BE2C (cell line): Measurements from ENCODE around the gene ARHGEF37.

Source experiments
- DNase-seq: peaks from one replicate; pipeline ENCODE4 v3.0.0-alpha.2; 2020
- H3K27me3 ChIP-seq: fragments of 250-450 bp; sonication (Bioruptor Pico); 2 replicates; pipeline ENCODE4 v1.5.1; 2020; ENCODE audit warnings: mild to moderate bottlenecking
- H3K36me3 ChIP-seq: fragments of 250-450 bp; sonication (Bioruptor Pico); 2 replicates; pipeline ENCODE4 v1.5.1; 2020; ENCODE audit warnings: mild to moderate bottlenecking
- H3K4me1 ChIP-seq: fragments of 250-450 bp; sonication (Bioruptor Pico); 2 replicates; pipeline ENCODE4 v1.5.1; 2020
- H3K4me3 ChIP-seq: 2 replicates; pipeline ENCODE4 v1.5.1; 2011; ENCODE audit warnings: low read depth, low read length
- H3K9me3 ChIP-seq: fragments of 250-450 bp; sonication (Bioruptor Pico); 2 replicates; pipeline ENCODE4 v1.5.1; 2020
- CTCF ChIP-seq: IDR thresholded peaks from 2 replicates; pipeline ENCODE4 v1.5.1; 2012; ENCODE audit warnings: mild to moderate bottlenecking, low read depth, low read length

Gene ARHGEF37

GRCh38 chr5:149656576-149657182 lies 75.4 kb downstream of the ARHGEF37 start:
- peak; percentile 65 for DNase-seq
- Histone ChIP-seq H3K36me3 (no peaks in the 10 kb centered on the region), H3K27me3 (no peaks in the 10 kb centered on the region), H3K4me3 (no peak overlapping the region), H3K4me1 (no peaks in the 10 kb centered on the region; the same call in 1 of the 2 replicates), H3K9me3 (no peaks in the 10 kb centered on the region)
- TF ChIP-seq CTCF: peak; percentile 95

- Histone ChIP-seq H3K27me3 (no peaks in the 10 kb centered on the region), H3K9me3 (no peaks in the 10 kb centered on the region), H3K4me1 (no peaks in the 10 kb centered on the region; the same call in 1 of the 2 replicates), H3K36me3 (no peaks in the 10 kb centered on the region), H3K4me3 (no peak overlapping the region)
- TF ChIP-seq CTCF: no peak
- DNase-seq: no peak
These were observed 76.0 kb downstream of the ARHGEF37 start for GRCh38 chr5:149657324-149657723.

GRCh38 chr5:149658299-149658698 lies 77.0 kb downstream of the ARHGEF37 start:
- no peaks in the 10 kb centered on the region for H3K9me3 ChIP-seq
- no peak for TF ChIP-seq CTCF
- H3K36me3 ChIP-seq: no peaks in the 10 kb centered on the region
- H3K4me1 ChIP-seq: no peaks in the 10 kb centered on the region; the same call in 1 of the 2 replicates
- H3K27me3 ChIP-seq: no peaks in the 10 kb centered on the region
- H3K4me3 ChIP-seq: no peak overlapping the region
- DNase-seq: no peak

- TF ChIP-seq CTCF: no peak
- Histone ChIP-seq H3K27me3 (no peaks in the 10 kb centered on the region), H3K4me3 (no peak overlapping the region), H3K36me3 (no peaks in the 10 kb centered on the region), H3K4me1 (peaks cover 4% of the 10 kb centered on the region; the same call in 1 of the 2 replicates), H3K9me3 (peaks cover 2% of the 10 kb centered on the region; the same call in 1 of the 2 replicates)
- DNase-seq: no peak
These were observed 82.8 kb downstream of the ARHGEF37 start for GRCh38 chr5:149664083-149664482.

GRCh38 chr5:149664666-149665415 lies 83.5 kb downstream of the ARHGEF37 start:
- Histone ChIP-seq H3K27me3 (no peaks in the 10 kb centered on the region), H3K4me3 (no peak overlapping the region), H3K36me3 (no peaks in the 10 kb centered on the region), H3K9me3 (peaks cover 2% of the 10 kb centered on the region; the same call in 1 of the 2 replicates), H3K4me1 (peaks cover 4% of the 10 kb centered on the region; the same call in 1 of the 2 replicates)
- DNase-seq: no peak
- TF ChIP-seq CTCF: no peak
